Fibroblast of peridontal ligament (primary cell): ENCODE measurements around the gene USP32.

Experiments used
- DNase-seq: peaks from one replicate; pipeline ENCODE4 v3.0.0-alpha.2; 2010; ENCODE audit errors: extremely low read depth

Gene USP32

GRCh38 chr17:60300949-60301348 is 91.0 kb downstream of the USP32 start:
- peak; percentile 52 for DNase-seq

- DNase-seq: no peak
Measured at GRCh38 chr17:60300011-60300410, 91.9 kb downstream of the USP32 start.

GRCh38 chr17:60297760-60298401 is 94.1 kb downstream of the USP32 start:
- no peak for DNase-seq

- no peak for DNase-seq
Measured at GRCh38 chr17:60296177-60296576, 95.8 kb downstream of the USP32 start.

- DNase-seq: no peak
Measured at GRCh38 chr17:60293580-60294335, 98.2 kb downstream of the USP32 start.

GRCh38 chr17:60292697-60293096 is 99.2 kb downstream of the USP32 start:
- no peak for DNase-seq

GRCh38 chr17:60284709-60285108 is 107.2 kb downstream of the USP32 start:
- no peak for DNase-seq

GRCh38 chr17:60283816-60284215 is 108.1 kb downstream of the USP32 start:
- DNase-seq: no peak

- DNase-seq: no peak
Measured at GRCh38 chr17:60280673-60281072, 111.3 kb downstream of the USP32 start.

GRCh38 chr17:60278237-60278636 is 113.7 kb downstream of the USP32 start:
- no peak for DNase-seq

GRCh38 chr17:60277258-60277657 is 114.7 kb downstream of the USP32 start:
- no peak for DNase-seq

- no peak for DNase-seq
Measured at GRCh38 chr17:60269417-60269816, 122.5 kb downstream of the USP32 start.

- DNase-seq: no peak
Measured at GRCh38 chr17:60260540-60260939, 131.4 kb downstream of the USP32 start.

- DNase-seq: no peak
Measured at GRCh38 chr17:60258313-60258712, 133.6 kb downstream of the USP32 start.

GRCh38 chr17:60256174-60256573 is 135.8 kb downstream of the USP32 start:
- DNase-seq: no peak

- DNase-seq: no peak
Measured at GRCh38 chr17:60253048-60253447, 138.9 kb downstream of the USP32 start.

- no peak for DNase-seq
Measured at GRCh38 chr17:60252459-60252858, 139.5 kb downstream of the USP32 start.

GRCh38 chr17:60249290-60249826 is 142.6 kb downstream of the USP32 start:
- no peak for DNase-seq

GRCh38 chr17:60248618-60249289 is 143.2 kb downstream of the USP32 start:
- DNase-seq: no peak

- DNase-seq: no peak
Measured at GRCh38 chr17:60247836-60248461, 144.0 kb downstream of the USP32 start.

- DNase-seq: no peak
Measured at GRCh38 chr17:60244656-60245055, 147.3 kb downstream of the USP32 start.

GRCh38 chr17:60240290-60240689 is 151.6 kb downstream of the USP32 start:
- no peak for DNase-seq
